ENCODE measurements around the gene KLHDC3.

The KLHDC3 gene

DNA sequence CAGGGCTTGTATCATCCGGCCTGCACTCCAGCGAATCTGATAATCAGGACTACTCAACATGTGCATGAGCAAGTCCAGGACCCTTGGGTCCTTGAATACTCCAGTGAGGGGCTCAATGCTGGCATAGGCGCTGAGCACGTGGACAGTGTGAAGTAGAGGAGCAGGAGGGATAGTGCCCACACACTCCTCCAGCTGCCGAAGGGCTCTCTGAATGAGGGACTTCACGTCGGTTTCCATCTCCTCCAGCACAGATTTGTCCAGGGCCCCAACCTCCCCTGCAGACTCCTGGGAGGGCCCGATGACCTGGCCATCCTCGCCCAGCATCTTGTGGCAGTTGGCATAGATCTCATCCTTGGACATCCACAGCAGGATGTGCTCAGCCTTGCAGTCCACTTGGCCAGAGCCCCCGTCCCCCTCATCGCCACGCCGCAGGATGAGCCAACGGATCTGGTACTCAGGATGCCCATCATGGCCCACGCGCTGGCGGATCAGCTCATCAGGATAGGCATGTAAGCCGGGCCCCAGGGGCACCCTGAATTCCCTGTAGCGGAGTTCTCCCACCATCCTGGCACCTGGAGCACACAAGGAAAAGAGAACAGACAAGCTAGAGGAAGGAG is 38.3 kb downstream of the KLHDC3 start:
- in situ Hi-C loops (cut with MboI; ENCODE audit: low sequenced_read_pairs, unreplicated experiment): no loop called here
- TF ChIP-seq CTCF (IDR thresholded peaks at IDR 0.05; ENCODE audit: borderline replicate concordance, control extremely low read depth, extremely low read depth, insufficient read depth, missing control alignments): no peak
- no peak for DNase-seq (ENCODE audit: low spot score)

DNA sequence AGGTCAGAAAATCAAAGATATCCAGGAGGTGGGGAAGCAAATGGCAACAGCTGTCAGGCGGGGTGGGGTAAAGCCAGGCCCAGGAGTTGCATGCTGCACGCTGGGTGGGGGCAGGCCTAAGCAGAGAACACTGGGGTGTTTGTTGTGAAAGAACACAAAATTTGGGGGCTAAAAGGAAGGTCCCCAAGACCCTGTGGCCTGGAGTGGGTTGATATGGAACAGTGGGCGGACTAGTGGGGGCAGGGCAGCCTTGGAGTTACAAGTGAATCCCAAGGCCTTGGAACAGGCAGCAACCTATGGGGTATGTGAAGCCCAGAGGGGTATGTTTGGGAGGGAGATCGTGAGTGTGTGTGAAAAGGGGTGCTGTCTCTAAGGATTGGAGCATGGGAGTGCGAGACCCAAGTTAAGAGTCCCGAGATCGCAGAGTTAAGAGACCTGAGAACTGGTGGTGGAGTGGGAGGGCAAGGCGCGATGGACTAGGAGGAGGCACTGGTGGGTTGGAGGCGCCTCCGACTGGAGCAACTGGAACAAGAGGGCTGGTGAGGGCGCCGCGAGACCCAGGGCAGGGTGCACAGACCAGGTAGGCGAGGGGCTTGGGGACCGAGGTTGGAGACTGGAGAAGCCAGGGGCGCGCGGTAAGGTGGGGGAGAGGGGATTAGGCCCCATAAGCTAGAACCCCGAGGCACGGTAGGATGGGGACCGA is 38.9 kb downstream of the KLHDC3 start:
- DNase-seq (ENCODE audit: low spot score): peak; percentile 64
- no peak for TF ChIP-seq CTCF (IDR thresholded peaks at IDR 0.05; ENCODE audit: borderline replicate concordance, control extremely low read depth, extremely low read depth, insufficient read depth, missing control alignments)
- in situ Hi-C loops (cut with MboI; ENCODE audit: low sequenced_read_pairs, unreplicated experiment): no loop called here

- TF ChIP-seq CTCF (IDR thresholded peaks at IDR 0.05; ENCODE audit: borderline replicate concordance, control extremely low read depth, extremely low read depth, insufficient read depth, missing control alignments): no peak
- DNase-seq (ENCODE audit: low spot score): peak; percentile 98
- in situ Hi-C loops (cut with MboI; ENCODE audit: low sequenced_read_pairs, unreplicated experiment): no loop called here
Measured at GRCh38 chr6:43053545-43054205, 39.6 kb downstream of the KLHDC3 start, which contains the start of gene CUL7. Gene CUL7, minus strand, starts transcription at chr6:43053851. Its CDS starts 1,063 bp downstream, at chr6:43052788.

- no peak for TF ChIP-seq CTCF (IDR thresholded peaks at IDR 0.05; ENCODE audit: borderline replicate concordance, control extremely low read depth, extremely low read depth, insufficient read depth, missing control alignments)
- in situ Hi-C loops (cut with MboI; ENCODE audit: low sequenced_read_pairs, unreplicated experiment): no loop called here
- DNase-seq (ENCODE audit: low spot score): no peak
Measured at GRCh38 chr6:43054206-43054943, 40.3 kb downstream of the KLHDC3 start.

DNA sequence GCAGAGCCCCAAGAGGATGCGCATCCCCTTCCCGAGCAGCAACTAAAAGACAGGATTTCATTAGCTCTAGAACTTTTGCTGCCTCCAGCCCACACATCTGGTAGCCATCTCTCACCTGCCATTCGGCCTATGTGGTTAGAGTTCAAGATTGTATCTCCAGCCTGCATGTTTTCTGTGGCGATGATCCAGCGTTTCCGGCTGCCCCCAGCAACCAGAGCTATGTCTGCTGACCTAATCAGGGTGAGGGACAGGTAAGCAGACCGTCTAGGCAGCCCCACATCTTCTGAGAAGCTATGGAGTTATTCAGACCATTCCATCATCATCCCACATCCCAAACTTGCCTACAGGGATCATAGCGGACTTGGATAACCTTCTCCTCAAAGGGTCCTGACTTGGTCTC is 41.9 kb downstream of the KLHDC3 start:
- in situ Hi-C loops (cut with MboI; ENCODE audit: low sequenced_read_pairs, unreplicated experiment): no loop called here
- no peak for TF ChIP-seq CTCF (IDR thresholded peaks at IDR 0.05; ENCODE audit: borderline replicate concordance, control extremely low read depth, extremely low read depth, insufficient read depth, missing control alignments)
- no peak for DNase-seq (ENCODE audit: low spot score)

DNA sequence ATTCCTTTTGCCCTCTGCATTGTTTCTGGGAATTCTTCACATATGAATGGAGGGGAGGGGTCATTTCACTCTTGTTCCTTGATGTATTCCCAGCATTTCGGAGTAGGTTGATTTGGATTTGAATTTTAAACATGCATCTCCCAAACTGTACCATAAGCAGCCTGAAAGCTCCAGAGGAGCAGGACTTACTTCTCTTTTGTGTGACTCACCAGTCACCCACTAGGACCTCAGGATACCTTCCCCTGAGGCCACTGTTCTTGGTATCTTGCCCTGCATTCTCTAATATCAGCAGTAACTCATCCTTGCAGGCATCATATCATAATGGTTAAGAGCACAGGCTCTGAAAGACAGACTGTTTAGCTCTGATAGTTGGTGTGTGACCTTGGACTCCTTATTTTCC is 44.5 kb downstream of the KLHDC3 start:
- in situ Hi-C loops (cut with MboI; ENCODE audit: low sequenced_read_pairs, unreplicated experiment): no loop called here
- TF ChIP-seq CTCF (IDR thresholded peaks at IDR 0.05; ENCODE audit: borderline replicate concordance, control extremely low read depth, extremely low read depth, insufficient read depth, missing control alignments): no peak
- no peak for DNase-seq (ENCODE audit: low spot score)
